AG20443 (cell line): Measurements from ENCODE around the gene FBF1.
A peak's percentile ranks its signal among the peaks of the same experiment; 100 is the strongest.
"Not testable (repeated sequence)": the region's sequence is repeated elsewhere in the genome, so short reads cannot be mapped to it uniquely, and the experiment has no call there.

ENCODE experiments used
- DNase-seq: peaks from one replicate; pipeline ENCODE4 v3.0.0; 2012; ENCODE audit warnings: low spot score, mixed read lengths

Gene FBF1, protein sequence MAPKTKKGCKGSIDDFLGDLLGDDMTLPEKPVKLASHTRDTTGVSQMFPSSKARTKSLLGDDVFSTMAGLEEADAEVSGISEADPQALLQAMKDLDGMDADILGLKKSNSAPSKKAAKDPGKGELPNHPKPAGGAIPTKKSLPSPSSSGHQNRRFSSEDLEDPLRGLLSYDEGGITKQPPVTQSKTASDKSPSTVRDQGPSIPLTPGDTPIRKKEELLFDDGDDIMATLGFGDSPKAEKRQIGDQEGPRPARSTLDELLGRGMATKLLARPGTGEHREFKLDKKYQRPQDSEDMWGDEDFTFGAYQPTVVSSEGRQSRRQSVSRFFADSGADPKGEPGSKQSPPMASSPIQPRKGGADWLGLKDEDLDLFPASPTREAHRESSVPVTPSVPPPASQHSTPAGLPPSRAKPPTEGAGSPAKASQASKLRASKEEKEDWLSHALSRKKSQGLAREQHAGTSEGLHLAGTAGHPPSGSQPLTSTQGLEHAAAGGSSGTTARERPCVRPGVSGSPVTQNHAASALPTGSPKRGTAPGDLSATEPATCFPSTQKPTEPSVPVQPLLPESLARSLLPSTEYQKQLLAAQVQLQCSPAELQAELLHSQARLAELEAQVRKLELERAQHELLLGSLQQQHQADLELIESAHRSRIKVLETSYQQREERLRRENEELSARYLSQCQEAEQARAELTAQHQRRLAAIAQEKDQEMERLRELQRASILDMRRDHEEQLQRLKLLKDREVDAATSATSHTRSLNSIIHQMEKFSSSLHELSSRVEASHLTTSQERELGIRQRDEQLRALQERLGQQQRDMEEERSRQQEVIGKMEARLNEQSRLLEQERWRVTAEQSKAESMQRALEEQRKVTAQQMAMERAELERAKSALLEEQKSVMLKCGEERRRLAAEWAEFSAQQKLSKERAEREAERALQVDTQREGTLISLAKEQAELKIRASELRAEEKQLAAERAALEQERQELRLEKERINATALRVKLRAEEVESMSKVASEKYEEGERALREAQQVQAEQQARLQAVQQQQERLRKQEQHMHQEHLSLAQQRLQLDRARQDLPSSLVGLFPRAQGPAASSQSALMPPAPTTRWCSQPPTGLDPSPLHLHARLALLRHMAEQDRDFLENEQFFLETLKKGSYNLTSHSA

DNA sequence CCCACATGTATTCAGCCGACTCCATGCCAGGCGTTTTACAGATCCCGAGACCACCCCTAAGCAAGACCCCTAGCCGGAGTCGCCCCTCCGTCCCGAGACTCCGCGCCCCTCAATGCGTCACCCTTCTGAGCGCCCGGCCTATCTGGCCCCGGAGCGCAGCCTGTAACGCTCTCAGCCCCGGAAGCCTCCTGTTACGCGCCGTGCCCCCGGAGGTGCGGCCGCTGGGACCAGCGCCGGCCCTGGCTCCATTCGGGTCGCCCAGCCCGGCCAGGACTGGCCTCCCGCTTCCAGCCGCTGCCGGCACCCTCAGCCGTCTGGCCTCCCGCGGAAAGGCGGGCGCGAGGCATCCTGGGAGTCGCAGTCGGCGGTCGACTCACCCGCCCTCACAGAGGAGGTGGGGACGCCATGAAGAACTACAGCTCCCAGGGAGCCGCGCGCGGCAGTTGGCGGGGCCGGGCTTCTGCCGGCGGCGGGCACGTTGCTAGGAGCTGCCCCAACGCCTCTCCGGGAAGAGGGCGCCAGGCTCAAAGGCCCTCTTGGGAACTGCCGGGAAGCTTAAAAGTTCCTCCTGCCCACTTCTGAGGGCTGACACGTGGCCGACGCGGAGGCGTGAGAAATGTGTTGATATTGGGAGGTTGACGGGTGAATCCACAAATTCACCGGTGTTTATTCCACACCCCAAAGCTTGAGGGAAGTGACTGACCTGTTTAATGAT lies at the start of gene FBF1:
TSS of gene FBF1 (minus strand) at position 316 of the 715 bp plus-strand sequence. CDS start 2,893 bp downstream, outside the sequence.
- peak; percentile 99 for DNase-seq

DNA sequence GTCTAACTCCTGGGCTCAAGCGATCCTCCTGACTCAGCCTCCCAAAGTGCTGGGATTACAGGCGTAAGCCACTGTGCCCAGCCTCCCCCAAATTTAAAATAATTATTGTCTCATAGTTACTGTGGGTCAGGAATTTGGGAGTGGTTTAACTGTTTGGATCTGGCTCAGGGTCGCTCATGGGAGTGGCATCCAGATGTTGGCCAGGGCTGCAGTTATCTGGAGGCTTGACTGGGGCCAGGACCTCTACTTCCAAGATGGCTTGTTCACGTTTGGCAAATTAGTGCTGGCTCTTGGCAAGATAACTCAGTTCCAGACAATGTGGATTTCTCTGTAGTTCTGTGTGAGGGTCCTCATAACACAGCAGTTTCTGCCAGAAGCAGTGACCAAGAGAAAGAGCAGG lies 46.2 kb upstream of the FBF1 start:
- DNase-seq, result peak; percentile 31

DNA sequence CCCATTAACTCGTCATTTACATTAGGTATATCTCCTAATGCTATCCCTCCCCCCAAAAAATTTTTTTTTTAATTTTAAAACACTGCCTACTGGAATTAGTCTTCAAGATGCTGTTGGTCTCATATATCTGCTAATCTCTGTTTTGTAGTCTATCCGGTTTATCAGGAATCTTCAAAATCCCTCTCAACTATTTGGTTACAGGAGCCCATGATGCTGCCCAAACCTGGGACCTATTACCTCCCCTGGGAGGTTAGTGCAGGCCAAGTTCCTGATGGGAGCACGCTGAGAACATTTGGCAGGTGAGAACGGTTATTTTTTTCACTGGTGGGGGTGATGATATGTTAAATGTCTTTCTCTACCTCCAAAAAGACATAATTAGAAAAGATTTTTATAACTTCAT lies 45.1 kb upstream of the FBF1 start:
- DNase-seq, result no peak

DNA sequence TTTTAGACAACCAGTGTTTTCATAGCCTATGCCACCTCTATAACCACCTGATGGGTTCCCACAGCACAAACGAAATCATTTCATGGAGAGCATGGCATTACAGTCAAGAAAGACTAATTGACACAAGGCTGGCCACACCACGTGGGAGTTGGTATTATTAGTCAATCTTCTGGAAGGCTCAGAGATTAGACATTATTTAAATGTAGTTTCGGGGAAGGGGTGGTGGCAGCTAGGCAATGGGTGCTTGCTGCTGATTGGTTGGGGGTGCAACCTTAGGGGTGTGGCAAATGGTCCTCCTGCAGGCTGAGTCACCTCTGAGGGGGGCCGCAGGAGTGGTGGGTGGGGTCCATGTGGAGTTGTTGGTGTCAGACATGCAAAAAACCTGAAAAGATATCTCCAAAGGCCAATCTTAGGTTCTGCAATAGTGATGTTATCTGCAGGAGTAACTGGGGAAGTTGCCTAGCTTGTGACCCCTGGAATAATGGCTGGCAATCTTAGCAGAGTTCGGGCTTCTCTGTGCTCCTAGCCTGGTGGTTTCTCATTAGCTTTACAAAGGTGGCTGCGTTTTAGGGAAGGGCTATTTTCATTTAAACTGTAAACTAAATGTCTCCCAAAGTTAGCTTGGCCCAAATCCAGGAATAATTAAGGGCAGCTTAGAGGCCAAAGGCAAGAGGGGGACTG lies 42.8 kb upstream of the FBF1 start:
- no peak for DNase-seq

DNA sequence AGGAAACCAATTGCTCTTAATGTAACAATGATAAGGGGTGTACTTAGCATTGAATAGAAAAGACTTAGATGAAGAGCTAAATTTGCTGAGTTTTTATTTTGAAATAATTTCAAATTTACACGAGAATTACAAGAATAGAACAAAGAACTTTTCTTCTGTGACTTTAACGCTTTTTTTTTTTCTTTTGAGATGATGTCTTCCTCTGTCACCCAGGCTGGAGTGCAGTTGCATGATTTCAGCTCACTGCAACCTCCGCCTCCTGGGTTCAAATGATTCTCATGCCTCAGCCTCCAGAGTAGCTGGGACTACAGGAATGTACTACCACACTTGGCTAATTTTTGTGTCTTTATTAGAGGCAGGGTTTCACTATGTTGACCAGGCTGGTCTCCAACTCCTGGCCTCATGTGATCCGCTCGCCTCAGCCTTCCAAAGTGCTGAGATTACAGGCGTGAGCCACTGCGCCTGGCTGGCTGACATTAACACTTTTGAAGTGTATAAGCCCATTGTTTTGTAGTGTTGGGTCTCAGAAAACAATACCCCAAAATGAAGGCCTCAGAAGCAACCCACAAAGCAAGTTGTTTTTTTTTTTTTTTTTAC lies 40.3 kb upstream of the FBF1 start:
- no peak for DNase-seq

DNA sequence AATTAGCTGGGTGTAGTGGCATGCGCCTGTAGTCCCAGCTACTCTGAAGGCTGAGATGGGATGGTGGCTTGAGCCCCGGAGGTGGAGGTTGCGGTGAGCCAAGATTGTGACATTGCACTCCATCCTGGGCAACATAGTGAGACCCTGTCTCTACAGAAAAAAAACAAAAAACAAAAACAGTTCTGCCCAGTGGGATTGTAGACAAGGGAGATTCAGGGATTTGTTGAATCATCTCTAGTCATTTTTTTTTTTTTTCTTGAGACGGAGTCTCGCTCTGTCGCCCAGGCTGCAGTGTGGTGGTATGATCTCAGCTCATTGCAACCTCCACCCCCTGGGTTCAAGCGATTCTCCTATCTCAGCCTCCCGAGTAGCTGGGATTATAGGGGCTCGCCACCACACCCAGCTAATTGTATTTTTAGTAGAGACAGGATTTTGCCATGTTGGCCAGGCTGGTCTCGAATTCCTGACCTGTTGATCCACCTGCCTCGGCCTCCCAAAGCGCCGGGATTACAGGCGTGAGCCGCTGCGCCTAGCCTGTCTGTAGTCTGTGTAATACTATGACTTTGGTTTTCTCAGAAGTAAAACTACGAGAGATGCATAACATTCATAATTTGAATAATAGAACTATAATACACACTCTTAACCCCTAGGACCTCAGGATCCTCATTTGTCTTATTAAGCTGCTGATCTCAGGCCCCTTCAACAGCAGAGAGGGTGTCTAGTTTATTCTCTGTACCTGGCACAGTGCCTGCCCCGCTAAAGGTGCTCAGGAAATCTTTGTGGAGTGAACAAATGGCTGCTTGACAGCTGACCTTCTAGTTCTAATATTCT lies 39.6 kb upstream of the FBF1 start:
- no peak for DNase-seq

DNA sequence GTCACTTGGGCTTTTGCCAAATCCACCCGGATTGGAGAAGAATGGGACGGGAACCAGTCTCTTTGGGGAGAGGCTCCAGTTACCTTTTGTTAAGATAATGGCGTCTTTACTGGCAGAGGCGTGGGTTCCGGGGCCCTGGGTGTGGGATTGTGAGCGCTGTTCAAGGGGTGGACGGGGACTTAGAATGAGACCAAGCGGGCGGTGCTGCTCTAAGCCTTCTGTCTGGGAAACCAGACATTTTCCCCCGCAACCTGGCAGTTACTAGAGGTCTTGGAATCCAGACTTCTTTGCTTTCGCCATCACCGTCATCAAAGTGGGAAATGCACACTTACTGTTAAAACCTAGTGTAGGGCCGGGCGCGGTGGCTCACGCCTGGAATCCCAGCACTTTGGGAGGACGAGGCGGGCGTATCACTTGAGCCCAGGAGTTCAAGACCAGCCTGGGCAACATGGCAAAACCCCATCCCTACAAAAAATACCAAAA lies 38.9 kb upstream of the FBF1 start:
- DNase-seq, result peak; percentile 38

DNA sequence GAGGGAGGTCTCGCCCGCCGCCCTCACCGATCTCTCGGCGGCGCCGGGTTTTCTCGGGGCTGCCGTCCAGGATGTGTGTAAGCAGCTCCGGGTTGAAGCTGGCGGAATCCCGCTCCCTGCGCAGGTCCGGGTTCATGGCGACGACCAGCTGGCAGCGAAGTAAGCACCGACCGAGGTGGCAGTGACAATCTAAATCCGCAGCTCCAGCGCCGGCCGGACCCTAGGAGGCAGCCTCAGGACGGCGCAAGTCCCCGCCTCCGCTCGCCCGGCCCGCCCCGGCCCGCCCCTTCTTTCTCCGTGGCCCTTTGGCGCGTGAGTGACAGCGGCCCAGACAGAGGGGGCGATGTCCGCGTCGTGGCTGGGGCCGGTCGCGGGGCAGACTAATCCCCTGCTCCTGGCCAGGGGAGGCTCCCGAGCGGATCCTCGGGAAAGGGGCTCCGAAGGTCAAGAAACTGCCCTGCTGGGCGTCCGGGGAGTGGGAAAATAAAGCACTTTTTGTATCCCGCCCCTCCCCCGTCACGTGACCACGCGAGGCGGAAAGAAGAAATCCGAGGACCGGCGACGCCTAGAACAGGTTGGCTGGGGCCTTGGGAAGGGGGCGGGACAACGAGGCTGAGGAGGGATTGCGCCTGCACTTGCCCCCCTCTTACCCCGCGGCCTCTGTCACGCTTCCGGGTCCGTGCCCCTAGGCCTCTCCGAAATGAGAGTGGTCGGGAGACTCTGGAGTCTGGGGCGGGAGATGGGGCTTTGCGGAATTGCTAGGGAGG lies 38.3 kb upstream of the FBF1 start, which contains the start of the genes ACOX1 and TEN1:
TSS of gene ACOX1 (minus strand) at position 229 of the 767 bp plus-strand sequence. CDS start at position 136, 93 bp downstream.
TSS of gene TEN1 (plus strand) at position 303 of the 767 bp plus-strand sequence. CDS start 6,953 bp downstream, outside the sequence.
- DNase-seq, result peak; percentile 93

DNA sequence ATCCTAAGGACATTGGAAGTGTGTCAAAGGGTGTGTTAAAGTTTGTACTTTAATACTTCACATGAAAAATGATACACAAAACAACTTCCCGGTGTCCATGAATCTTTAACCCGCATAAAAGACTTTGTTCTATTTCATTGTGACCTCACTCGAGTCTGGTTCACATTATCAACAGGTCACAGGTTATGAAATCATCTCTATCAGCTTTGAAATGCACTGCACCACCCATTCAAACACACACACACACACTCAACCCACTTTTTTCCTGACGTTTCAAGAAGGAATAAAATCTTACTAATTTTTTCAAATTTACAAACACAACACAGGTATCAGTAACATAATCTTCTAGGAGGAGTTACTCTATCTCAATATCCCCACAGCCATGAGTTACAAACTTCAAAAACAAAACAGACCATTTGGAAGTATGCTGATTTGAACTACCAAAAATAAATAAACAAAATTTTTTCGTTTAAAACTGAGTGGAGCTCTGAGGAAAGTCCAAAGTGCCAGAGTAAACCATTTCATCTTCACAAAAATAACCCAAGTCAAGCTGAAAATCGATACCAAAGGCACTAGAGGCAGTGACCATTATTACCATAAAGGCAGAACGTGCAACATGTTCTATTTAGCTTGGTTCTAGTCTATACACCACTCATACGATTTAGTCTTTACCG lies 35.5 kb upstream of the FBF1 start:
- no peak for DNase-seq

DNA sequence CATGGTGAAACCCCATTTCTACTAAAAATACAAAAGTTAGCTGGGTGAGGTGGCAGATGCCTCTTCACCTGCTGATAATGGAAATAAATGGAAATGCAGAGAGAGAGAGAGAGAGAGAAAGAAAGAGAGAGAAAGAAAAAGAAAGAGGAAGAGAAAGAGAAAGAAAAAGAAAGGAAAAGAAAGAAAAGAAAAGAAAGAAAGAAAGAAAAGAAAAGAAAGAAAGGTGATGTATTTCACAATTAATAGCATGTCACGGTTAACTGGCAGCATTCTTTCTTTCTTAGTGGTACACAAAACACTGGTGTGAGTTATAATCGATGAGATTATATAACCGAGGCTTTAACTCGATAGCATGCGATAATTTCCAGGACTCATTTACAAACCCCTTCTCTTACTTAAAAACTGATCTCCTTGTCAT lies 34.9 kb upstream of the FBF1 start:
- DNase-seq, result no peak

DNA sequence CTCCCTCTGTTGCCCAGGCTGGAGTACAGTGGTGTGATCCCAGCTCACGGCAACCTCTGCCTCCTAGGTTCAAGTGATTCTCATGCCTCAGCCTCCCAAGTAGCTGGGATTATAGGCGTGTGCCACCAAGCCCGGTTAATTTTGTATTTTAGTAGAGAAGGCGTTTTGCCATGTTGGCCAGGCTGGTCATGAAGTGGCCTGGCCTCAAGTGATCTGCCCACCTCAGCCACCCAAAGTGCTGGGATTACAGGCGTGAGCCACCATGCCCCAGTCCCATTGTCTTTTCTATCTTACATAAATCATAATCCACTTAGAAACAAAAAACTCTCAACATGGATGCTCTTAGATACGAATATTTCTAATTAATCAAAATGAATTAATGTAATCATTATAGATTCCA lies 34.3 kb upstream of the FBF1 start:
- DNase-seq, result not testable (repeated sequence)

DNA sequence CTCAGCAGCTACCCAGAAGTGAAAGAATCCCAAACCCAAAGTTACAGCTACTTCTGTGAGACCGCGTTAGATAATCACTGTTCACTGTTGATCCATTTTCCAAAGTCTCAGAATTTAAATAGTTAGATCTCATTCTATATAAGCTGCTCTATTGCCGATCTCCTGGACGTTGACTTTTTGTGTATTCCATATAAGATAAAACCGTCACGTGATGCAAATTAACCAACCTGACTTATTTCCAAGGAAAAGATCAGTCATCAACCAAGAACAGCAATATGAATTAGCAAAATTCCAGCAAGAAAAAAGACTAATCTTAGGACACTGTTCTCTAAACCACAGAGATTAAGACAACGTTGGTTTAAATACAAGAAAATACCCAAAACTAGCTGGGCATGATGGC lies 29.8 kb upstream of the FBF1 start:
- DNase-seq, result no peak

DNA sequence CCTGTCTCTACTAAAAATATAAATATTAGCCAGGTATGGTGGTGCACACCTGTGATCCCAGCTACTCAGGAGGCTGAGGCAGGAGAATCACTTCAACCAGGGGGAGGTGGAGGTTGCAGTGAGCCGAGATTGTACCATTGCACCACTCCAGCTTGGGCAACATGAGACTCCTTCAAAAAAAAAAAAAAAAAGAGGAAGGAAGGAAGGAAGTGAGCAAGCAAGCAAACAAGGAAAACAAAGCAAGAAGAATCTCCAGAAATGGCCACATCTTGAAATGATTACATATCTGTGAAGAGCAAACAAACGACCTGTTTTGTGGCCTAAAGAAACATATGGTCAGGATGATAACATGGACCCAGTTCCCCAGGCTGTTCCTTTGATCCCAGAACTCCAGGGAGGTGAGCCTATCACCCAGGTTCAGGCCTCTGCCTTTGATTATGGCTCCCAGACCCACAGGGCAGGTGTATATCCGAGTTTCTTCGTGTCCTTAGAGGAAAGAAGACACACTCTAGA lies 29.2 kb upstream of the FBF1 start:
- peak; percentile 31 for DNase-seq

DNA sequence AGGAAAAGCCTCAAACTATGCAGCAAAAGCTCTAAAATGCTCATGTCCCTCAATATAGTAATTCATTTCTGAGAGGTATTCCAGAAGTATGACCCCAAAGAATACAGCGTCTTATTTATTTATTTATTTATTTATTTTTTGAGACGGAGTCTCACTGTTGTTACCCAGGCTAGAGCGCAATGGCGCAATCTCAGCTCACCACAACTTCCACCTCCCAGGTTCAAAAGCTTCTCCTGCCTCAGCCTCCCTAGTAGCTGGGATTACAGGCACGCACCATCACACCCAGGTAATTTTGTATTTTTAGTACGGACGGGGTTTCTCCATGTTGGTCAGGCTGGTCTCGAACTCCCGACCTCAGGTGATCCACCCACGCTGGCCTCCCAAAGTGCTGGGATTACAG lies 28.2 kb upstream of the FBF1 start:
- DNase-seq, result not testable (repeated sequence)

DNA sequence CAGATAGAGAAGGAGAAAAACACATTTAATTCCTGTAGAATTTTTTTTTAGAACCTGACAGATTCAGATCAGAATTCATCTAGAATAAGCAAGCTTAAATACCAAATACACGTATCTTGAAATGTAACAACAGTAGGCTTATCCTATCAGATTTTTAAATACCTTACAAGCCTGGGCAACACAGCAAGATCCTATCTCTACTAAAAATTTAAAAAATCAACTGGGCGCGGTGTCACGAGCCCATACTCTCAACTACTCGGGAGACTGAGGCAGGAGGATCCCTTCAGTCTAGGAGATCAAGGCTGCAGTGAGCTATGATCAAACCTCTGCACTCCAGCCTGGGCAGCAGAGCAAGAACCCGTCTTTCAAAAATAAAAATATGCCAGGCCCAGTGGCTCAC lies 24.6 kb upstream of the FBF1 start:
- no peak for DNase-seq

DNA sequence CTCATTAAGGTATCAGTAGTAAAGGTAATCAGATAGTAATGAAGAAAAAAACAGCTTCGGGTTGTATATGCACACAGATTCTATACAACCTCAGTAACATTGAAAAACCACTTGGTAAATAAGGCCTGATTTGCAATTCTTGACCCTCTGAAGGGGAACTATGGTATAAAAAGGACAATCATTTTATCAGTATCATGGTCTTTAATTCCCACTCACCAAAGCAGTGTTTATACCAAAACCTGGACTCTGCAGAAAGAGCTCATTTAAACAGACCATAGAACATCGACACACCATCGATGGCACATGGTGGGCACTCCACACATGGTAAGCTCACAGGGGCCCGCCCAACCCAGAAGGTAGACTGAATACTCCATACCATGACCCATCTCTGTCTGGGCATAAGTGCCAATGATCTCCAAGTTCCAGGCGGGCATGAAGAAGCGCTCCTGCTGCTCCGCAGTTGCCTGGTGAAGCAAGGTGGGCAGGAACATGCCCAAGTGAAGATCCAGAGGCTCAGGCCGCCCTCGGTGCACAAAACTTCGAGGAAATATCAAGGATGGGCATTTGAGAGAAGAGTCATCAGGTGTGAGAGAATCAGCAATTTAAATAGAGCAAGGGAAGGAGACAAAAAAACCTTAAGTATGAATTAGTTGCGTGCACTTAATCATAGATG lies 19.1 kb upstream of the FBF1 start:
- DNase-seq, result no peak
